Measurements from ENCODE around the gene BMP4. TPM values are rescaled to one million over a fixed set of nuclear protein-coding genes. Genes with fewer than 3 reads are reported as not detected.

Gene BMP4
- total RNA-seq, 4 donors from 2014 or later, result 12.1 to 53.6 (median 20.2) TPM

DNA sequence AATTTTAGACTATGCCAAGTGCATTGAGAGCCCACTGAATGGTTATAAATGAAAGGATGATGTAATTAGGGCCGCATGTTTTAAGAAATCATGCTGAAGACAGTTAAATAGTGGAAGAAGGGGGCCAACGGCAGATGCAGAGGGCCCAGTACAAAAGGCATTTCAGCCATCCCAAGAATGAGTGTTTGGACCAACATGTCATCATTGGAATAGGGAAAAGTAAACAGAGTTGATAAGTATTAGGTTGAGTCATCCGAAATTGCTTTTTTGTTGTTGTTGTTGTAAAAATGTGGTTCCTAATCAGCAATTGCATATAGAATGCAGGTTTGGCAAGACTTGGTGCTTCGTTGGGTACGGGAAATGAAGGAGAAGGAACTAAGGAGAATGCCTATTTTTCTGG lies 29.5 kb downstream of the BMP4 start:
- no peaks in the 10 kb centered on the region for H3K4me1 ChIP-seq
- TF ChIP-seq, protein P1, sequence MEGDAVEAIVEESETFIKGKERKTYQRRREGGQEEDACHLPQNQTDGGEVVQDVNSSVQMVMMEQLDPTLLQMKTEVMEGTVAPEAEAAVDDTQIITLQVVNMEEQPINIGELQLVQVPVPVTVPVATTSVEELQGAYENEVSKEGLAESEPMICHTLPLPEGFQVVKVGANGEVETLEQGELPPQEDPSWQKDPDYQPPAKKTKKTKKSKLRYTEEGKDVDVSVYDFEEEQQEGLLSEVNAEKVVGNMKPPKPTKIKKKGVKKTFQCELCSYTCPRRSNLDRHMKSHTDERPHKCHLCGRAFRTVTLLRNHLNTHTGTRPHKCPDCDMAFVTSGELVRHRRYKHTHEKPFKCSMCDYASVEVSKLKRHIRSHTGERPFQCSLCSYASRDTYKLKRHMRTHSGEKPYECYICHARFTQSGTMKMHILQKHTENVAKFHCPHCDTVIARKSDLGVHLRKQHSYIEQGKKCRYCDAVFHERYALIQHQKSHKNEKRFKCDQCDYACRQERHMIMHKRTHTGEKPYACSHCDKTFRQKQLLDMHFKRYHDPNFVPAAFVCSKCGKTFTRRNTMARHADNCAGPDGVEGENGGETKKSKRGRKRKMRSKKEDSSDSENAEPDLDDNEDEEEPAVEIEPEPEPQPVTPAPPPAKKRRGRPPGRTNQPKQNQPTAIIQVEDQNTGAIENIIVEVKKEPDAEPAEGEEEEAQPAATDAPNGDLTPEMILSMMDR (IDR thresholded peaks at IDR 0.05), result no peak
- TF ChIP-seq POLR2A (IDR thresholded peaks at IDR 0.05), result no peak
- H3K9me3 ChIP-seq, result no peaks in the 10 kb centered on the region
- H3K27me3 ChIP-seq, result no peaks in the 10 kb centered on the region
- H3K4me3 ChIP-seq, result no peak overlapping the region
- H3K36me3 ChIP-seq, result no peaks in the 10 kb centered on the region
- no peak for DNase-seq
- H3K27ac ChIP-seq, result no peak overlapping the region

DNA sequence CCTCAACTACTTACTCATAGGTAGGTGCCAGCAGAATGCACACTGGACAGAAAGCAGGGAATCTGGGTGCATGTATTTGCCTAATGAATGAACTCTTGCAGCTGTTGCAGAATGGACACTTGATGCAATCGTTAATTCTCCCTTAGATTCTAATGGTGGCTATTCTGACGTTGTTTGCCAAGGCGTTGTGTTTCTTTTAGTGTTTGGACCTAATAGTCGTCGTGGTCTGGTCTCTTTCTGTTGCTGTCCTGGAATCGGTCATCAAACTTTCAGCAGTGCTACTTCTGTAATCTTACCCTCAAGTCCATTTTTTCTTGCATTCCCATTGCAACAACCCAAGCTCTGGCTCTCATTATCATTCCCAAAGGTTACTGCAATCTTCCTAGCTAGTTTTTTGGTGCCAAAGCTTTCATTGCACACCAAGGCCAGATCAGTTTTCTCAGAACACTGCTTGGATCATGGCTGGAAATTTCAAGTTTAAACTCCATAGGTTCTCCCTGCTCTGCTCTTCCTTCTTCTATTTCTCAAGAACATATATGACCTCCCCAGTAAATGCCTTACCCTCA lies 31.3 kb downstream of the BMP4 start:
- Histone ChIP-seq H3K36me3 (no peaks in the 10 kb centered on the region), H3K27me3 (no peaks in the 10 kb centered on the region), H3K9me3 (no peaks in the 10 kb centered on the region), H3K27ac (no peak overlapping the region), H3K4me3 (no peak overlapping the region), H3K4me1 (no peaks in the 10 kb centered on the region)
- TF ChIP-seq, protein P1 (IDR thresholded peaks at IDR 0.05), result no peak
- TF ChIP-seq POLR2A (IDR thresholded peaks at IDR 0.05), result no peak
- no peak for DNase-seq

DNA sequence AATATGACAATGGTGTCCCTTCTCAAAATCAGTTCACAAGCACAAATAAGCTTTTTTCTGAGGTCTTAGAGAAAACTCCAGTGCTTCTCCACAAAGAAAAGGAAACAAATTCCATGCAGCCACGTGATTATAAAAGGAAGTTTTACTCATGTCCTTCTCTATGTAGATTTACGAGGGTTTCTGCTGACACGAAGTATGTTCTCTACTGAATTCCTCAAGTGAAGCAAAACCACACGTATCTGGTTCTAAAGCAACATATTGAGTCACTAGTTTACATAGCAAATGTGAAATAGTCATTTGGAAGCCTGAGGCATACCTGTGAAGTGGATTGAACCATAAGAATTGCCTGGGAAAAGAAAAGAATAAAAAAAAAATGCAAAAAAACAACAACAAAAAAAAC lies 31.9 kb downstream of the BMP4 start:
- Histone ChIP-seq H3K4me1 (no peaks in the 10 kb centered on the region), H3K4me3 (no peak overlapping the region), H3K9me3 (no peaks in the 10 kb centered on the region), H3K27ac (no peak overlapping the region), H3K27me3 (no peaks in the 10 kb centered on the region), H3K36me3 (no peaks in the 10 kb centered on the region)
- no peak for TF ChIP-seq POLR2A (IDR thresholded peaks at IDR 0.05)
- TF ChIP-seq, protein P1 (IDR thresholded peaks at IDR 0.05), result no peak
- no peak for DNase-seq

- Histone ChIP-seq H3K27ac (no peak overlapping the region), H3K4me3 (no peak overlapping the region), H3K27me3 (no peaks in the 10 kb centered on the region), H3K36me3 (no peaks in the 10 kb centered on the region), H3K9me3 (no peaks in the 10 kb centered on the region), H3K4me1 (no peaks in the 10 kb centered on the region)
- TF ChIP-seq, protein P1 (IDR thresholded peaks at IDR 0.05), result no peak
- no peak for TF ChIP-seq POLR2A (IDR thresholded peaks at IDR 0.05)
- DNase-seq, result no peak
These were observed 35.6 kb downstream of the BMP4 start for GRCh38 chr14:53921027-53921426.

DNA sequence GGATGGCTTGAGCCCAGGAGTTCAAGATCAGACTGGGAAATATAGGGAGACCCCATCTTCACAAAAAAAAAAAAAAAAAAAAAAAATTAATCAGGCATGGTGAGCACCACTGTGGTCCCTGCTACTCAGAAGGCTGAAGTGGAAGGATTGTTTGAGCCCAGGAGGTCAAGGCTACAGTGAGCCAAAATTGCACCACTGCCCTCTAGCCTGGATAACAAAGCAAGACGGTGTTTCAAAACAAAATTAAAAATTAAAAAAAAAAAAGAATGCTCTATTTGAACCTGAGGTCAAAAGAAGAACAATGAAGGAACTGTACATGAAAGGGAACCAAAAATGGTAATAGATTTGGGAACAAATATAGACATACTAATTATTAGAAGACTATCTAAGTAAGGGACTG lies 40.4 kb downstream of the BMP4 start:
- DNase-seq, result no peak
- TF ChIP-seq, protein P1 (IDR thresholded peaks at IDR 0.05), result no peak
- no peak for TF ChIP-seq POLR2A (IDR thresholded peaks at IDR 0.05)
- Histone ChIP-seq H3K9me3 (no peaks in the 10 kb centered on the region), H3K27ac (no peak overlapping the region), H3K36me3 (no peaks in the 10 kb centered on the region), H3K4me3 (no peak overlapping the region), H3K4me1 (no peaks in the 10 kb centered on the region), H3K27me3 (no peaks in the 10 kb centered on the region)

Data from Peyer's patch (tissue), 4 donors.